ENCODE measurements around the gene MRLN.
"Not testable (repeated sequence)": the region's sequence is repeated elsewhere in the genome, so short reads cannot be mapped to it uniquely, and the experiment has no call there.

MRLN gene

GRCh38 chr10:59770689-59771088 lies 17.4 kb upstream of the MRLN start:
- H3K27ac Mint-ChIP-seq, result no peak overlapping the region
- H3K4me1 Mint-ChIP-seq, result no peaks in the 10 kb centered on the region
- H3K4me3 Mint-ChIP-seq, result no peak overlapping the region
- no peaks in the 10 kb centered on the region for H3K27me3 Mint-ChIP-seq
- H3K36me3 Mint-ChIP-seq (ENCODE audit: low read depth), result no peaks in the 10 kb centered on the region
- no peak for ATAC-seq
- no peaks in the 10 kb centered on the region for H3K9me3 Mint-ChIP-seq
- no peak for DNase-seq

- no peak for ATAC-seq
- Mint-ChIP-seq H3K4me3 (no peak overlapping the region), H3K4me1 (no peaks in the 10 kb centered on the region), H3K36me3 (ENCODE audit: low read depth) (no peaks in the 10 kb centered on the region), H3K9me3 (peaks cover 13% of the 10 kb centered on the region), H3K27ac (no peak overlapping the region), H3K27me3 (peaks cover 10% of the 10 kb centered on the region)
- no peak for DNase-seq
Measured at GRCh38 chr10:59762505-59762904, 9.2 kb upstream of the MRLN start.

GRCh38 chr10:59757966-59758365 lies 4.7 kb upstream of the MRLN start:
- no peak overlapping the region for H3K27ac Mint-ChIP-seq
- ATAC-seq (no peak), DNase-seq (no peak)
- no peak overlapping the region for H3K4me3 Mint-ChIP-seq
- H3K36me3 Mint-ChIP-seq (ENCODE audit: low read depth), result no peaks in the 10 kb centered on the region
- no peaks in the 10 kb centered on the region for H3K4me1 Mint-ChIP-seq
- H3K27me3 Mint-ChIP-seq, result peaks cover 4% of the 10 kb centered on the region
- peaks cover 13% of the 10 kb centered on the region for H3K9me3 Mint-ChIP-seq

- no peaks in the 10 kb centered on the region for H3K4me1 Mint-ChIP-seq
- peaks cover 3% of the 10 kb centered on the region for H3K27me3 Mint-ChIP-seq
- H3K27ac Mint-ChIP-seq, result no peak overlapping the region
- H3K9me3 Mint-ChIP-seq, result peaks cover 5% of the 10 kb centered on the region
- H3K36me3 Mint-ChIP-seq (ENCODE audit: low read depth), result no peaks in the 10 kb centered on the region
- DNase-seq (no peak), ATAC-seq (no peak)
- no peak overlapping the region for H3K4me3 Mint-ChIP-seq
Measured at GRCh38 chr10:59754951-59755350, 1.7 kb upstream of the MRLN start.

GRCh38 chr10:59752278-59752940 lies 846 bp downstream of the MRLN start:
- peaks cover 3% of the 10 kb centered on the region for H3K27me3 Mint-ChIP-seq
- H3K9me3 Mint-ChIP-seq, result no peaks in the 10 kb centered on the region
- ATAC-seq (no peak), DNase-seq (no peak)
- no peak overlapping the region for H3K27ac Mint-ChIP-seq
- no peaks in the 10 kb centered on the region for H3K36me3 Mint-ChIP-seq (ENCODE audit: low read depth)
- H3K4me3 Mint-ChIP-seq, result no peak overlapping the region
- no peaks in the 10 kb centered on the region for H3K4me1 Mint-ChIP-seq

- H3K4me1 Mint-ChIP-seq, result no peaks in the 10 kb centered on the region
- no peak overlapping the region for H3K4me3 Mint-ChIP-seq
- H3K27ac Mint-ChIP-seq, result no peak overlapping the region
- DNase-seq, result no peak
- H3K36me3 Mint-ChIP-seq (ENCODE audit: low read depth), result no peaks in the 10 kb centered on the region
- H3K27me3 Mint-ChIP-seq, result peaks cover 5% of the 10 kb centered on the region
- no peak for ATAC-seq
- H3K9me3 Mint-ChIP-seq, result no peaks in the 10 kb centered on the region
Measured at GRCh38 chr10:59750155-59750945, 2.9 kb downstream of the MRLN start.

GRCh38 chr10:59748834-59749233 lies 4.4 kb downstream of the MRLN start:
- no peak overlapping the region for H3K27ac Mint-ChIP-seq
- no peaks in the 10 kb centered on the region for H3K9me3 Mint-ChIP-seq
- H3K4me3 Mint-ChIP-seq, result no peak overlapping the region
- no peaks in the 10 kb centered on the region for H3K36me3 Mint-ChIP-seq (ENCODE audit: low read depth)
- no peaks in the 10 kb centered on the region for H3K4me1 Mint-ChIP-seq
- DNase-seq (no peak), ATAC-seq (no peak)
- peaks cover 5% of the 10 kb centered on the region for H3K27me3 Mint-ChIP-seq

- peaks cover 2% of the 10 kb centered on the region for H3K27me3 Mint-ChIP-seq
- no peaks in the 10 kb centered on the region for H3K36me3 Mint-ChIP-seq (ENCODE audit: low read depth)
- H3K9me3 Mint-ChIP-seq, result peaks cover 3% of the 10 kb centered on the region
- ATAC-seq, result no peak
- no peak overlapping the region for H3K27ac Mint-ChIP-seq
- no peak for DNase-seq
- H3K4me1 Mint-ChIP-seq, result no peaks in the 10 kb centered on the region
- no peak overlapping the region for H3K4me3 Mint-ChIP-seq
Measured at GRCh38 chr10:59745163-59745650, 8.0 kb downstream of the MRLN start.

GRCh38 chr10:59744762-59745161 lies 8.5 kb downstream of the MRLN start:
- H3K4me1 Mint-ChIP-seq; H3K27me3 Mint-ChIP-seq; DNase-seq; H3K27ac Mint-ChIP-seq; ATAC-seq; H3K4me3 Mint-ChIP-seq; H3K36me3 Mint-ChIP-seq (ENCODE audit: low read depth); H3K9me3 Mint-ChIP-seq: not testable (repeated sequence)

- ATAC-seq; H3K4me3 Mint-ChIP-seq; H3K9me3 Mint-ChIP-seq; H3K27ac Mint-ChIP-seq; DNase-seq; H3K36me3 Mint-ChIP-seq (ENCODE audit: low read depth); H3K27me3 Mint-ChIP-seq; H3K4me1 Mint-ChIP-seq: not testable (repeated sequence)
Measured at GRCh38 chr10:59744156-59744555, 9.1 kb downstream of the MRLN start.

GRCh38 chr10:59741583-59741982 lies 11.7 kb downstream of the MRLN start:
- ATAC-seq, result no peak
- Mint-ChIP-seq H3K27me3 (peaks cover 11% of the 10 kb centered on the region), H3K4me3 (no peak overlapping the region), H3K36me3 (ENCODE audit: low read depth) (no peaks in the 10 kb centered on the region), H3K9me3 (peaks cover 3% of the 10 kb centered on the region), H3K4me1 (no peaks in the 10 kb centered on the region), H3K27ac (no peak overlapping the region)
- DNase-seq, result no peak

GRCh38 chr10:59741048-59741447 lies 12.2 kb downstream of the MRLN start:
- H3K27me3 Mint-ChIP-seq, result peaks cover 11% of the 10 kb centered on the region
- H3K27ac Mint-ChIP-seq, result no peak overlapping the region
- peaks cover 3% of the 10 kb centered on the region for H3K9me3 Mint-ChIP-seq
- DNase-seq (no peak), ATAC-seq (no peak)
- H3K4me1 Mint-ChIP-seq, result no peaks in the 10 kb centered on the region
- H3K36me3 Mint-ChIP-seq (ENCODE audit: low read depth), result no peaks in the 10 kb centered on the region
- H3K4me3 Mint-ChIP-seq, result no peak overlapping the region

- ATAC-seq (no peak), DNase-seq (no peak)
- no peak overlapping the region for H3K4me3 Mint-ChIP-seq
- H3K27ac Mint-ChIP-seq, result no peak overlapping the region
- peaks cover 11% of the 10 kb centered on the region for H3K27me3 Mint-ChIP-seq
- H3K9me3 Mint-ChIP-seq, result no peaks in the 10 kb centered on the region
- no peaks in the 10 kb centered on the region for H3K36me3 Mint-ChIP-seq (ENCODE audit: low read depth)
- H3K4me1 Mint-ChIP-seq, result no peaks in the 10 kb centered on the region
Measured at GRCh38 chr10:59736749-59737148, 16.5 kb downstream of the MRLN start.

- Mint-ChIP-seq H3K9me3 (no peaks in the 10 kb centered on the region), H3K4me3 (no peak overlapping the region), H3K27me3 (peaks cover 11% of the 10 kb centered on the region), H3K36me3 (ENCODE audit: low read depth) (no peaks in the 10 kb centered on the region), H3K27ac (no peak overlapping the region), H3K4me1 (no peaks in the 10 kb centered on the region)
- ATAC-seq (no peak), DNase-seq (no peak)
Measured at GRCh38 chr10:59735296-59735695, 18.0 kb downstream of the MRLN start.

GRCh38 chr10:59734014-59734462 lies 19.2 kb downstream of the MRLN start:
- ATAC-seq (no peak), DNase-seq (no peak)
- Mint-ChIP-seq H3K4me3 (no peak overlapping the region), H3K9me3 (no peaks in the 10 kb centered on the region), H3K4me1 (no peaks in the 10 kb centered on the region), H3K27me3 (peaks cover 11% of the 10 kb centered on the region), H3K27ac (no peak overlapping the region), H3K36me3 (ENCODE audit: low read depth) (no peaks in the 10 kb centered on the region)

Measured in activated naive CD8-positive, alpha-beta T cell treated with anti-CD3 and anti-CD28 coated beads, Interleukin-2, amount 50 U/mL, for 24 hours (primary cell).